H1 (cell line): ENCODE measurements around the gene INAVA. TPM values are rescaled to one million over a fixed set of nuclear protein-coding genes. Genes with fewer than 3 reads are reported as not detected.
A peak's percentile ranks its signal among the peaks of the same experiment; 100 is the strongest.

Source experiments
- CTCF ChIA-PET: fragments of 300-600 bp; sonication (Branson Sonifier 250); formaldehyde crosslinking; loops from one replicate; lab custom pipeline; 2021; ENCODE audit not compliant: partially characterized antibody; lab: Charles Lee
- POLR2A ChIA-PET: fragments of 300-600 bp; sonication (Branson Sonifier 250); formaldehyde crosslinking; loops from one replicate; lab custom pipeline; 2021; ENCODE audit warnings: inconsistent platforms; ENCODE audit not compliant: partially characterized antibody; lab: Charles Lee
- DNase-seq, 2 experiments: peaks; one replicate each; pipeline versions ENCODE4 v3.0.0 to v3.0.0-alpha.2; 2010 to 2022; ENCODE audit warnings: low spot score in 2 of 2, low read depth in 1 of 2, mixed read lengths in 1 of 2
- FAIRE-seq: peaks from 2 replicates; lab custom pipeline; 2011; peaks lifted over from hg19 to GRCh38; lab: Jason Lieb, UNC
- H2AFZ ChIP-seq: 2 replicates; pipeline ENCODE4 v1.8.1; 2012; ENCODE audit warnings: low read length, inconsistent platforms
- H2AK5ac ChIP-seq: 2 replicates; pipeline ENCODE4 v1.6.1; 2013; ENCODE audit warnings: low read depth, low read length
- H2BK120ac ChIP-seq: replicated peaks from 2 replicates; pipeline ENCODE3; 2013; ENCODE audit warnings: low read depth, low read length, inconsistent platforms
- H2BK12ac ChIP-seq: 2 replicates; pipeline ENCODE4 v1.6.1; 2013; ENCODE audit warnings: low read depth, low read length
- H2BK15ac ChIP-seq: 2 replicates; pipeline ENCODE4 v1.6.1; 2013; ENCODE audit warnings: low read length
- H2BK20ac ChIP-seq: 2 replicates; pipeline ENCODE4 v1.6.1; 2013; ENCODE audit warnings: low read length
- H2BK5ac ChIP-seq: 2 replicates; pipeline ENCODE4 v1.6.1; 2013; ENCODE audit warnings: low read depth, low read length
- H3K14ac ChIP-seq: 2 replicates; pipeline ENCODE4 v1.6.1; 2013; ENCODE audit warnings: inconsistent platforms; ENCODE audit not compliant: insufficient read length
- H3K18ac ChIP-seq: 2 replicates; pipeline ENCODE4 v1.6.1; 2013; ENCODE audit warnings: low read length; ENCODE audit errors: extremely low read depth
- H3K23ac ChIP-seq: 2 replicates; pipeline ENCODE4 v1.6.1; 2013; ENCODE audit warnings: inconsistent platforms; ENCODE audit not compliant: insufficient read length
- H3K23me2 ChIP-seq: 2 replicates; pipeline ENCODE4 v1.6.1; 2013; ENCODE audit warnings: low read depth, low read length
- H3K27ac ChIP-seq: 2 replicates; pipeline ENCODE4 v1.6.1; 2011; ENCODE audit warnings: low read depth, low read length, inconsistent platforms
- H3K27me3 ChIP-seq, 4 experiments: replicated peaks in 1 of 4; 1 replicate in 1 of 4; 2 replicates in 3 of 4; pipeline versions ENCODE4 v1.6.1 to v1.8.1; 2011 to 2013; ENCODE audit warnings: low read length in 3 of 4, mild to moderate bottlenecking in 3 of 4, inconsistent platforms in 2 of 4, mixed read lengths in 2 of 4, moderate library complexity in 1 of 4; ENCODE audit not compliant: control insufficient read depth in 3 of 4, insufficient read depth in 3 of 4; ENCODE audit errors: extremely low read depth in 1 of 4
- H3K36me3 ChIP-seq, 4 experiments: 2 replicates each; pipeline versions ENCODE4 v1.6.1 to v1.8.1; 2011 to 2013; ENCODE audit warnings: mild to moderate bottlenecking in 4 of 4, low read length in 3 of 4, moderate library complexity in 2 of 4, control low read depth in 1 of 4, inconsistent platforms in 1 of 4; ENCODE audit not compliant: insufficient read depth in 4 of 4, control insufficient read depth in 2 of 4
- H3K4ac ChIP-seq: replicated peaks from 2 replicates; pipeline ENCODE3; 2013; ENCODE audit warnings: low read length, low read depth, mixed read lengths, inconsistent platforms; ENCODE audit not compliant: insufficient read length
- H3K4me1 ChIP-seq, 4 experiments: replicated peaks in 1 of 4; 1 replicate in 1 of 4; 2 replicates in 3 of 4; pipeline versions ENCODE4 v1.6.1 to v1.8.1; 2011 to 2013; ENCODE audit warnings: low read length in 3 of 4, inconsistent platforms in 2 of 4, mixed read lengths in 1 of 4; ENCODE audit not compliant: insufficient read depth in 4 of 4, control insufficient read depth in 3 of 4
- H3K4me2 ChIP-seq, 2 experiments: 2 replicates each; pipeline versions ENCODE4 v1.6.1 to v1.8.1; 2011 to 2013; ENCODE audit warnings: low read depth in 2 of 2, low read length in 2 of 2, control low read depth in 1 of 2, inconsistent platforms in 1 of 2, mild to moderate bottlenecking in 1 of 2; ENCODE audit not compliant: insufficient read depth in 1 of 2
- H3K4me3 ChIP-seq, 4 experiments: fragments of 200-600, 300-600 bp in 1 of 4; sonication (generic), shearing (Covaris generic), sonication (Bioruptor Twin) in 1 of 4; 2 replicates each; pipeline versions ENCODE4 v1.5.1 to v1.8.1; 2011 to 2016; ENCODE audit warnings: low read length in 4 of 4, low read depth in 3 of 4, control low read depth in 2 of 4, inconsistent platforms in 2 of 4, mild to moderate bottlenecking in 2 of 4, mixed read lengths in 1 of 4, moderate library complexity in 1 of 4; ENCODE audit not compliant: insufficient read depth in 2 of 4; ENCODE audit errors: extremely low read depth in 1 of 4
- H3K56ac ChIP-seq: replicated peaks from 2 replicates; pipeline ENCODE3; 2013; ENCODE audit warnings: low read depth, mild to moderate bottlenecking, mixed read lengths, low read length, inconsistent platforms; ENCODE audit not compliant: insufficient read length
- H3K79me1 ChIP-seq: 2 replicates; pipeline ENCODE4 v1.6.1; 2013; ENCODE audit warnings: low read depth, low read length, control low read depth
- H3K79me2 ChIP-seq, 2 experiments: 2 replicates each; pipeline versions ENCODE4 v1.6.1 to v1.8.1; 2012 to 2013; ENCODE audit warnings: low read length in 2 of 2, mild to moderate bottlenecking in 2 of 2, inconsistent platforms in 1 of 2; ENCODE audit not compliant: insufficient read depth in 2 of 2, control insufficient read depth in 1 of 2
- H3K9ac ChIP-seq, 4 experiments: replicated peaks in 1 of 4; 1 replicate in 1 of 4; 2 replicates in 3 of 4; pipeline versions ENCODE4 v1.6.1 to v1.8.1; 2011 to 2013; ENCODE audit warnings: low read depth in 3 of 4, low read length in 3 of 4, control low read depth in 2 of 4, mild to moderate bottlenecking in 2 of 4, moderate library complexity in 2 of 4, inconsistent platforms in 1 of 4; ENCODE audit errors: extremely low read depth in 1 of 4
- H3K9me3 ChIP-seq, 2 experiments: 2 replicates each; pipeline versions ENCODE4 v1.6.1 to v1.8.1; 2012 to 2013; ENCODE audit warnings: mild to moderate bottlenecking in 2 of 2, moderate library complexity in 2 of 2, control low read depth in 1 of 2, inconsistent platforms in 1 of 2, low read depth in 1 of 2, low read length in 1 of 2, mixed read lengths in 1 of 2; ENCODE audit not compliant: insufficient read depth in 2 of 2
- H4K20me1 ChIP-seq, 2 experiments: replicated peaks in 1 of 2; 2 replicates each; pipeline versions ENCODE3 to v1.8.1; 2011 to 2013; ENCODE audit warnings: inconsistent platforms in 2 of 2, low read length in 2 of 2, mild to moderate bottlenecking in 1 of 2; ENCODE audit not compliant: insufficient read depth in 2 of 2, control insufficient read depth in 1 of 2
- H4K5ac ChIP-seq: 2 replicates; pipeline ENCODE4 v1.6.1; 2013; ENCODE audit warnings: low read length, low read depth, mixed read lengths, inconsistent platforms; ENCODE audit not compliant: insufficient read length
- H4K8ac ChIP-seq: 2 replicates; pipeline ENCODE4 v1.8.0; 2013; ENCODE audit warnings: mild to moderate bottlenecking, moderate library complexity, low read length, inconsistent platforms; ENCODE audit not compliant: insufficient read depth; ENCODE audit errors: extremely low read depth
- H4K91ac ChIP-seq: replicated peaks from 2 replicates; pipeline ENCODE3; 2013; ENCODE audit warnings: low read length, mixed read lengths, inconsistent platforms; ENCODE audit not compliant: insufficient read length
- ASH2L ChIP-seq: fragments of 200-600, 300-600 bp; sonication (generic); IDR thresholded peaks from one replicate; pipeline ENCODE4 v1.7.1; 2017; ENCODE audit warnings: low read length
- ATF2 ChIP-seq: IDR thresholded peaks from 2 replicates; pipeline ENCODE4 v1.6.1; 2012; ENCODE audit warnings: low read length, inconsistent platforms
- CBX8 ChIP-seq: fragments of 300-800, 300-1000 bp; sonication (generic); IDR thresholded peaks from 2 replicates; pipeline ENCODE4 v1.7.1; 2016; ENCODE audit warnings: low read depth, low read length, borderline replicate concordance
- CHD2 ChIP-seq: IDR thresholded peaks from 2 replicates; pipeline ENCODE4 v1.6.1; 2012; ENCODE audit warnings: low read length, improper control_type of control experiment
- CREB1 ChIP-seq: IDR thresholded peaks from 2 replicates; pipeline ENCODE4 v1.6.1; 2012; ENCODE audit warnings: inconsistent platforms
- EGR1 ChIP-seq: IDR thresholded peaks from 2 replicates; pipeline ENCODE4 v1.6.1; 2011; ENCODE audit warnings: low read depth, low read length, borderline replicate concordance
- EZH2 ChIP-seq: fragments of 200-600 bp; sonication (generic); IDR thresholded peaks from 2 replicates; pipeline ENCODE4 v1.7.1; 2012; ENCODE audit warnings: low read depth, mild to moderate bottlenecking, moderate library complexity, low read length, inconsistent platforms; ENCODE audit not compliant: severe bottlenecking
- FOSL1 ChIP-seq: IDR thresholded peaks from 2 replicates; pipeline ENCODE4 v1.6.1; 2011; ENCODE audit warnings: mild to moderate bottlenecking, low read depth, low read length, moderate library complexity; ENCODE audit not compliant: insufficient read depth
- GTF2F1 ChIP-seq: IDR thresholded peaks from 2 replicates; pipeline ENCODE4 v1.6.1; 2012; ENCODE audit warnings: low read depth, low read length, improper control_type of control experiment, borderline replicate concordance
- NRF1 ChIP-seq: IDR thresholded peaks from 2 replicates; pipeline ENCODE4 v1.6.1; 2011; ENCODE audit warnings: mild to moderate bottlenecking, low read depth, low read length, improper control_type of control experiment
- SIX5 ChIP-seq: IDR thresholded peaks from 2 replicates; pipeline ENCODE4 v1.6.1; 2011; ENCODE audit warnings: mild to moderate bottlenecking, low read depth, low read length
- ZNF274 ChIP-seq: IDR thresholded peaks from 2 replicates; pipeline ENCODE4 v1.7.0; 2012; ENCODE audit warnings: low read length, borderline replicate concordance; ENCODE audit errors: extremely low read depth
- WGBS, 2 experiments: shearing (Covaris generic) in 1 of 2; methylation state at CpG; one replicate each; pipeline versions ENCODE4 v1.1.6 to v1.1.7; 2013 to 2015; ENCODE audit warnings: low lambda C conversion rate in 2 of 2, mixed read lengths in 2 of 2, inconsistent platforms in 1 of 2, low coverage in 1 of 2, missing lambda C conversion rate in 1 of 2; ENCODE audit not compliant: insufficient replicate concordance in 2 of 2, insufficient coverage in 1 of 2, insufficient read length in 1 of 2; ENCODE audit errors: extremely low coverage in 1 of 2, missing lambda C conversion rate in 1 of 2; 5-methylcytosine and 5-hydroxymethylcytosine counted together
- polyA plus RNA-seq, 7 experiments: library from polyadenylated mRNA; depleted of rRNA in 3 of 7; stranded (reverse) in 5 of 7; unstranded in 2 of 7; fragments of >200 nt in 5 of 7; fragments of 200-250 nt in 2 of 7; gene quantifications; 1 replicate in 5 of 7; 2 replicates in 1 of 7; 4 replicates in 1 of 7; pipeline versions ENCODE4 v1.2.1 to v1.2.3, GENCODE V29; 2011 to 2013; ENCODE audit warnings: missing spikeins in 2 of 7, mixed read lengths in 2 of 7
- total RNA-seq: library from RNA; stranded (reverse); fragmentation: NEBNext Ultra II Directional; extraction: Animal tissue kit (Norgen Biotek cat#: 25700); gene quantifications from 2 replicates; pipeline ENCODE4 v1.2.1, GENCODE V29; 2021

Gene INAVA
- total and polyA plus RNA-seq, 2 of the 8 experiments (the other 6 are each of a cell fraction or from before 2014, with no cell fraction given) = 46.8 to 49.3 TPM

GRCh38 chr1:200895443-200895789, 716 bp downstream of the INAVA start:
- Histone ChIP-seq H3K56ac (no peak overlapping the region), H4K5ac (no peak overlapping the region), H2BK120ac (no peak overlapping the region), H3K79me1 (peaks cover 25% of the 10 kb centered on the region), H4K91ac (no peak overlapping the region), H3K36me3 (peaks cover 4 to 27% (median 16%) of the 10 kb centered on the region in 4 experiments; a peak in 7 of 8 replicates), H3K4ac (no peak overlapping the region), H2BK5ac (peak overlapping the region; percentile 53; the same call in 1 of the 2 replicates), H3K27me3 (no peaks in the 10 kb centered on the region), H4K8ac (no peak overlapping the region; the same call in 1 of the 2 replicates), H3K23ac (no peak overlapping the region), H3K18ac (peak overlapping the region; percentile 48; the same call in 1 of the 2 replicates), H3K23me2 (peaks cover 8% of the 10 kb centered on the region), H2BK20ac (no peak overlapping the region), H3K4me3 (peak overlapping the region in 1 of 4 experiments; percentile 28; a peak in 2 of 8 replicates), H3K9ac (no peak overlapping the region), H3K14ac (no peak overlapping the region), H2AFZ (no peak overlapping the region), H2AK5ac (no peak overlapping the region), H2BK15ac (no peak overlapping the region), H3K27ac (peak overlapping the region; percentile 33; the same call in 1 of the 2 replicates), H3K4me2 (peak overlapping the region; percentile 37 to 95; a peak in 3 of 4 replicates), H3K79me2 (peaks cover 3 to 58% of the 10 kb centered on the region in 2 experiments), H2BK12ac (peak overlapping the region; percentile 75; the same call in 1 of the 2 replicates), H4K20me1 (peaks cover 9 to 17% of the 10 kb centered on the region in 2 experiments), H3K9me3 (no peaks in the 10 kb centered on the region), H3K4me1 (peaks cover 15 to 40% (median 30%) of the 10 kb centered on the region in 4 experiments)
- FAIRE-seq = no peak
- 88% methylated on average over 8 of the region's 8 CpGs; no CpG with 5 or more reads in 1 of the 2 experiments for WGBS, 2 experiments
- ChIA-PET POLR2A (interaction anchor here (0.9 to 11.2 kb wide), 6 partner anchors 11 to 128 kb away, joined by 4 to 208 read pairs (median 18); partner anchors contain the start of genes GPR25 and KIF21B), CTCF (interaction anchor here (0.8 to 8.6 kb wide), 7 partner anchors 9 to 176 kb away, joined by 3 to 47 read pairs (median 5); no protein-coding TSS in a partner anchor)
- DNase-seq = no peak
- no peak for TF ChIP-seq GTF2F1
- no peak for TF ChIP-seq ASH2L
- TF ChIP-seq ZNF274 = no peak
- TF ChIP-seq EGR1 = no peak
- TF ChIP-seq EZH2 = no peak
- no peak for TF ChIP-seq NRF1
- no peak for TF ChIP-seq FOSL1
- no peak for TF ChIP-seq CHD2
- no peak for TF ChIP-seq ATF2
- no peak for TF ChIP-seq CBX8
- no peak for TF ChIP-seq CREB1
- no peak for TF ChIP-seq SIX5
